Neural progenitor cell (in vitro differentiated cells): ENCODE measurements around the gene BTBD16.

ENCODE experiments used
- EZH2 ChIP-seq: fragments of 200-600 bp; sonication (generic); IDR thresholded peaks from 2 replicates; pipeline ENCODE4 v1.6.1; 2017; ENCODE audit warnings: antibody characterized with exemption, mild to moderate bottlenecking, moderate library complexity
- TF ChIP-seq, protein P1 (sequence below): fragments of 200-600 bp; sonication (generic); IDR thresholded peaks from 2 replicates; pipeline ENCODE4 v1.5.1; 2017; ENCODE audit warnings: antibody characterized with exemption, mild to moderate bottlenecking

DNA sequence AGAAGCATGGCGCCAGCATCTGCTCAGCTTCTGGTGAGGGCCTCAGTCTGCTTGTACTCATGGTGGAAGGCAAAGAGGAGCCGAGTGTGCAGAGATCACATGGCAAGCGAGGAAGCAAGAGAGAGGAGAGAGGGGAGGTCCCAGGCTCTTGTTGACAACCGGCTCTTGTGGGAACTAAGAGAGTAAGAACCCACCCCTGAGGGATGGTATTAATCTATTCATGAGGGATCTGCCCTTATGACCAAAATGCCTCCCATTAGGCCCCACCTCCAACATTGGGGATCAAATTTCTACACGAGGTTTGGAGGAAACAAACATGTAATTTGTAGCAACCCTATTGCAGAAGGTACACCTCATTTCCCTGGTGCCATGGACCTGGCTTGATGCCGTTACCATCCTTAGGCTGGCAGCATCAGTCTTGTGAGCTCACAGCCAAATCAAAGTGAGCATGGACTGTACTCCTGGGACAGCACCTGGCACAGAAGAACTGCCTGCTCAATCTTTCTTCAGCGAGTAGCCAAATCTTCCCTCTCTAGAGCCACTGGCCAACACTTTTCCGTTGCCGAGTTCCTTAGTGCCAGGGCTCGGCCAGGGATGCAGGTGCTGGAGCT, 6.5 kb downstream of the BTBD16 start:
- TF ChIP-seq, protein P1, sequence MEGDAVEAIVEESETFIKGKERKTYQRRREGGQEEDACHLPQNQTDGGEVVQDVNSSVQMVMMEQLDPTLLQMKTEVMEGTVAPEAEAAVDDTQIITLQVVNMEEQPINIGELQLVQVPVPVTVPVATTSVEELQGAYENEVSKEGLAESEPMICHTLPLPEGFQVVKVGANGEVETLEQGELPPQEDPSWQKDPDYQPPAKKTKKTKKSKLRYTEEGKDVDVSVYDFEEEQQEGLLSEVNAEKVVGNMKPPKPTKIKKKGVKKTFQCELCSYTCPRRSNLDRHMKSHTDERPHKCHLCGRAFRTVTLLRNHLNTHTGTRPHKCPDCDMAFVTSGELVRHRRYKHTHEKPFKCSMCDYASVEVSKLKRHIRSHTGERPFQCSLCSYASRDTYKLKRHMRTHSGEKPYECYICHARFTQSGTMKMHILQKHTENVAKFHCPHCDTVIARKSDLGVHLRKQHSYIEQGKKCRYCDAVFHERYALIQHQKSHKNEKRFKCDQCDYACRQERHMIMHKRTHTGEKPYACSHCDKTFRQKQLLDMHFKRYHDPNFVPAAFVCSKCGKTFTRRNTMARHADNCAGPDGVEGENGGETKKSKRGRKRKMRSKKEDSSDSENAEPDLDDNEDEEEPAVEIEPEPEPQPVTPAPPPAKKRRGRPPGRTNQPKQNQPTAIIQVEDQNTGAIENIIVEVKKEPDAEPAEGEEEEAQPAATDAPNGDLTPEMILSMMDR, result no peak
- no peak for TF ChIP-seq EZH2
